K562 (cell line): ENCODE results near the gene SHC1. TPM values are rescaled to one million over a fixed set of nuclear protein-coding genes. Genes with fewer than 3 reads are reported as not detected.
A peak's percentile ranks its signal among the peaks of the same experiment; 100 is the strongest.

Source experiments
- BMI1 ChIP-seq: fragments of 150-350 bp; IDR thresholded peaks from 2 replicates; pipeline ENCODE4 v1.6.1; 2014; ENCODE audit warnings: low read length
- BRCA1 ChIP-seq, 2 experiments: fragments of 450-650 bp in 1 of 2; sonication (generic) in 1 of 2; formaldehyde crosslinking in 1 of 2; IDR thresholded peaks; 2 replicates each; pipeline versions ENCODE4 v1.5.0 to v1.6.1; 2017 to 2020; ENCODE audit warnings: mild to moderate bottlenecking in 1 of 2, missing genetic modification reagents in 1 of 2
- CBFA2T3 ChIP-seq: fragments of 450-650 bp; IDR thresholded peaks from 2 replicates; pipeline ENCODE4 v1.6.1; 2017
- COPS2 ChIP-seq: fragments of 450-650 bp; conservative IDR thresholded peaks from 2 replicates; pipeline ENCODE4 v1.6.1; 2016; ENCODE audit warnings: mild to moderate bottlenecking, moderate library complexity
- FUS ChIP-seq: fragments of 200-400 bp; formaldehyde crosslinking; optimal IDR thresholded peaks from 2 replicates; pipeline ENCODE3; 2017; ENCODE audit warnings: low read depth, low read length
- HNRNPK ChIP-seq: fragments of 200-400 bp; formaldehyde crosslinking; IDR thresholded peaks from one replicate; pipeline ENCODE4 v1.6.1; 2018; ENCODE audit warnings: mild to moderate bottlenecking, low read depth, low read length; ENCODE audit not compliant: poor library complexity, severe bottlenecking
- KAT7 ChIP-seq: sonication (generic); formaldehyde crosslinking; IDR thresholded peaks from 2 replicates; pipeline ENCODE4 v1.8.0; 2022; ENCODE audit warnings: missing genetic modification reagents, mild to moderate bottlenecking, borderline replicate concordance
- MAFF ChIP-seq: IDR thresholded peaks from 2 replicates; pipeline ENCODE4 v1.6.1; 2012; ENCODE audit warnings: low read length, improper control_type of control experiment
- NEUROD1 ChIP-seq: fragments of 150-350 bp; IDR thresholded peaks from 2 replicates; pipeline ENCODE4 v1.6.1; 2014; ENCODE audit warnings: borderline replicate concordance, low read length, low read depth; ENCODE audit not compliant: partially characterized antibody
- PCBP1 ChIP-seq: fragments of 200-400 bp; formaldehyde crosslinking; IDR thresholded peaks from 2 replicates; pipeline ENCODE4 v1.6.1; 2018; ENCODE audit warnings: mild to moderate bottlenecking, low read depth, low read length; ENCODE audit not compliant: poor library complexity, severe bottlenecking
- PKNOX1 ChIP-seq: fragments of 450-650 bp; IDR thresholded peaks from 2 replicates; pipeline ENCODE4 v1.6.1; 2016
- RBM39 ChIP-seq: fragments of 200-400 bp; formaldehyde crosslinking; optimal IDR thresholded peaks from 2 replicates; pipeline ENCODE3; 2018; ENCODE audit warnings: low read depth, low read length
- SIRT6 ChIP-seq: IDR thresholded peaks from one replicate; pipeline ENCODE4 v1.6.1; 2012; ENCODE audit warnings: low read depth, mild to moderate bottlenecking, control low read depth, inconsistent platforms, low read length, moderate library complexity
- SMARCE1 ChIP-seq: fragments of 450-650 bp; IDR thresholded peaks from 2 replicates; pipeline ENCODE4 v1.7.1; 2016; ENCODE audit warnings: mild to moderate bottlenecking
- SRSF1 ChIP-seq: fragments of 200-400 bp; formaldehyde crosslinking; IDR thresholded peaks from 2 replicates; pipeline ENCODE4 v1.6.1; 2017; ENCODE audit warnings: mild to moderate bottlenecking, low read depth, low read length, moderate library complexity
- ZFPM2 ChIP-seq: fragments of 250-450 bp; sonication (Bioruptor Pico); IDR thresholded peaks from 2 replicates; pipeline ENCODE4 v1.5.1; 2022; ENCODE audit warnings: mild to moderate bottlenecking
- ZNF143 ChIP-seq: sonication (generic); formaldehyde crosslinking; IDR thresholded peaks from 2 replicates; pipeline ENCODE4 v1.9.0; 2022; ENCODE audit warnings: mild to moderate bottlenecking, missing genetic modification reagents
- ZNF324 ChIP-seq: fragments of 250-450 bp; sonication (Bioruptor Pico); IDR thresholded peaks from 2 replicates; pipeline ENCODE4 v1.4.0; 2020; ENCODE audit warnings: mild to moderate bottlenecking
- ZNF408 ChIP-seq: fragments of 250-450 bp; sonication (Bioruptor Pico); IDR thresholded peaks from 2 replicates; pipeline ENCODE4 v1.4.0; 2020; ENCODE audit warnings: low read depth, mild to moderate bottlenecking, moderate library complexity
- polyA plus RNA-seq, 8 experiments: library from polyadenylated mRNA; depleted of rRNA in 4 of 8; stranded (reverse) in 5 of 8; unstranded in 3 of 8; fragments of >200 nt; fragmentation: Nextera tagmentation in 2 of 8; fragmentation: Illumina TruSeq in 1 of 8; extraction: Ambion mirVana in 2 of 8; extraction: Trizol in 1 of 8; gene quantifications; 2 replicates each; pipeline versions ENCODE4 v1.2.1 to v1.2.3, GENCODE V29; 2011 to 2014; ENCODE audit warnings: inconsistent platforms in 1 of 8, missing spikeins in 1 of 8
- total RNA-seq, 7 experiments: library from RNA; depleted of rRNA in 6 of 7; stranded (reverse); fragments of >200 nt in 6 of 7; fragmentation: Illumina TruSeq in 2 of 7; extraction: Trizol in 2 of 7; gene quantifications; 2 replicates each; pipeline versions ENCODE4 v1.2.1 to v1.2.3, GENCODE V29; 2011 to 2021; ENCODE audit warnings: low replicate concordance in 1 of 7
- TF ChIP-seq, protein P1 (sequence below): fragments of 250-450 bp; sonication (Bioruptor Pico); IDR thresholded peaks from 2 replicates; pipeline ENCODE4 v1.8.0; 2021; ENCODE audit warnings: moderate library complexity, mild to moderate bottlenecking, inconsistent platforms
- TF ChIP-seq, protein P2 (sequence below): fragments of 250-450 bp; sonication (Bioruptor Pico); IDR thresholded peaks from 2 replicates; pipeline ENCODE4 v1.5.0; 2020; ENCODE audit warnings: mild to moderate bottlenecking
- TF ChIP-seq, protein P3 (sequence below): fragments of 200-400 bp; formaldehyde crosslinking; IDR thresholded peaks from 2 replicates; pipeline ENCODE4 v1.6.1; 2017; ENCODE audit warnings: mild to moderate bottlenecking, low read depth, low read length, moderate library complexity
- TF ChIP-seq, protein P4 (sequence below): fragments of 250-450 bp; sonication (Bioruptor Pico); IDR thresholded peaks from 2 replicates; pipeline ENCODE4 v1.5.0; 2021

SHC1 gene
- total and polyA plus RNA-seq, 9 of the 15 experiments (the other 6 are each of a cell fraction or from before 2014, with no cell fraction given), result 4.1 to 113 (median 51.9) TPM

DNA sequence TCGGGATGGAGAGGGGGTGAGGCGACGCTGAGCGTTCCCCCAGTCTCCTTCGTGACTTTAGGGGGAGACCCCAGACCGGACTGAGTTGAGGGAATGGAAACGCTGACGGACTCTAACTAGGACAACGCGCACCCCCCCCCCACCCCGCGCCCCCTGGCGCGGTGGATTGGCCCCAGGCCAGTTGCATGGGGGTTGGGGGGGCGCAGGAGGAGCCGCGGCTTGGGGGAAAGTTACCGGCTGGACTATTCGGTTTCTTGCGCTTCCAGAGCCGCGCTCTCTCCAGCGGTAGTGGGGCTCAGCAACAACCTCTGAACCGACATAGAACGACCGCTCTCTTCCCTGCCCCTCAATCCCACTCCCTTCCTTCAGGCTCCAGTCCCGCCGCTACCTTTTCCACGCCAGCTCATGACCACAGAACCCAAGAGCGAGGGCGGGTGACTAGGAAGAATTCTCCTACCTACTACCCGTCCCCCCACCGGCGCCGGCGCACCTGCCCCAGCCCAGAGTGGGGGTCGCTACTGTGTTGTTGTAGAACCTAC lies 32.7 kb upstream of the SHC1 start (continued):
- TF ChIP-seq ZNF324 (no peak), RBM39 (no peak), PKNOX1 (no peak), SRSF1 (no peak), ZNF408 (CRISPR knock-in tag) (no peak), FUS (no peak), BMI1 (no peak), ZNF143 (no peak), NEUROD1 (no peak), SIRT6 (no peak), MAFF (no peak), PCBP1 (peak; percentile 64), ZFPM2 (CRISPR knock-in tag) (no peak), SMARCE1 (no peak; the same call in none of the 2 replicates), CBFA2T3 (no peak), BRCA1 (IDR thresholded peaks at IDR 0.05) (no peak), BRCA1 (CRISPR knock-in tag; IDR thresholded peaks at IDR 0.05) (0 out of 2 replicates have a peak, but pooled peaks have one; percentile 20), HNRNPK (no peak), COPS2 (no peak), KAT7 (CRISPR knock-in tag) (0 out of 2 replicates have a peak, but pooled peaks have one; percentile 41)
- TF ChIP-seq, protein P1, sequence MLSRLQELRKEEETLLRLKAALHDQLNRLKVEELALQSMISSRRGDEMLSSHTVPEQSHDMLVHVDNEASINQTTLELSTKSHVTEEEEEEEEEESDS (CRISPR knock-in tag), result no peak
- TF ChIP-seq, protein P2, sequence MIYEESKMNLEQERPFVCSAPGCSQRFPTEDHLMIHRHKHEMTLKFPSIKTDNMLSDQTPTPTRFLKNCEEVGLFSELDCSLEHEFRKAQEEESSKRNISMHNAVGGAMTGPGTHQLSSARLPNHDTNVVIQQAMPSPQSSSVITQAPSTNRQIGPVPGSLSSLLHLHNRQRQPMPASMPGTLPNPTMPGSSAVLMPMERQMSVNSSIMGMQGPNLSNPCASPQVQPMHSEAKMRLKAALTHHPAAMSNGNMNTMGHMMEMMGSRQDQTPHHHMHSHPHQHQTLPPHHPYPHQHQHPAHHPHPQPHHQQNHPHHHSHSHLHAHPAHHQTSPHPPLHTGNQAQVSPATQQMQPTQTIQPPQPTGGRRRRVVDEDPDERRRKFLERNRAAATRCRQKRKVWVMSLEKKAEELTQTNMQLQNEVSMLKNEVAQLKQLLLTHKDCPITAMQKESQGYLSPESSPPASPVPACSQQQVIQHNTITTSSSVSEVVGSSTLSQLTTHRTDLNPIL, result no peak
- TF ChIP-seq, protein P3, sequence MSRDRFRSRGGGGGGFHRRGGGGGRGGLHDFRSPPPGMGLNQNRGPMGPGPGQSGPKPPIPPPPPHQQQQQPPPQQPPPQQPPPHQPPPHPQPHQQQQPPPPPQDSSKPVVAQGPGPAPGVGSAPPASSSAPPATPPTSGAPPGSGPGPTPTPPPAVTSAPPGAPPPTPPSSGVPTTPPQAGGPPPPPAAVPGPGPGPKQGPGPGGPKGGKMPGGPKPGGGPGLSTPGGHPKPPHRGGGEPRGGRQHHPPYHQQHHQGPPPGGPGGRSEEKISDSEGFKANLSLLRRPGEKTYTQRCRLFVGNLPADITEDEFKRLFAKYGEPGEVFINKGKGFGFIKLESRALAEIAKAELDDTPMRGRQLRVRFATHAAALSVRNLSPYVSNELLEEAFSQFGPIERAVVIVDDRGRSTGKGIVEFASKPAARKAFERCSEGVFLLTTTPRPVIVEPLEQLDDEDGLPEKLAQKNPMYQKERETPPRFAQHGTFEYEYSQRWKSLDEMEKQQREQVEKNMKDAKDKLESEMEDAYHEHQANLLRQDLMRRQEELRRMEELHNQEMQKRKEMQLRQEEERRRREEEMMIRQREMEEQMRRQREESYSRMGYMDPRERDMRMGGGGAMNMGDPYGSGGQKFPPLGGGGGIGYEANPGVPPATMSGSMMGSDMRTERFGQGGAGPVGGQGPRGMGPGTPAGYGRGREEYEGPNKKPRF, result no peak
- TF ChIP-seq, protein P4, sequence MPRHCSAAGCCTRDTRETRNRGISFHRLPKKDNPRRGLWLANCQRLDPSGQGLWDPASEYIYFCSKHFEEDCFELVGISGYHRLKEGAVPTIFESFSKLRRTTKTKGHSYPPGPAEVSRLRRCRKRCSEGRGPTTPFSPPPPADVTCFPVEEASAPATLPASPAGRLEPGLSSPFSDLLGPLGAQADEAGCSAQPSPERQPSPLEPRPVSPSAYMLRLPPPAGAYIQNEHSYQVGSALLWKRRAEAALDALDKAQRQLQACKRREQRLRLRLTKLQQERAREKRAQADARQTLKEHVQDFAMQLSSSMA (CRISPR knock-in tag), result no peak
